Measurements from ENCODE around the gene TFDP2. TPM values are rescaled to one million over a fixed set of nuclear protein-coding genes. Genes with fewer than 3 reads are reported as not detected.

The TFDP2 gene
- total and polyA plus RNA-seq, 9 of the 15 experiments (the other 6 are each of a cell fraction or from before 2014, with no cell fraction given) = 95.6 to 179 (median 126) TPM

DNA sequence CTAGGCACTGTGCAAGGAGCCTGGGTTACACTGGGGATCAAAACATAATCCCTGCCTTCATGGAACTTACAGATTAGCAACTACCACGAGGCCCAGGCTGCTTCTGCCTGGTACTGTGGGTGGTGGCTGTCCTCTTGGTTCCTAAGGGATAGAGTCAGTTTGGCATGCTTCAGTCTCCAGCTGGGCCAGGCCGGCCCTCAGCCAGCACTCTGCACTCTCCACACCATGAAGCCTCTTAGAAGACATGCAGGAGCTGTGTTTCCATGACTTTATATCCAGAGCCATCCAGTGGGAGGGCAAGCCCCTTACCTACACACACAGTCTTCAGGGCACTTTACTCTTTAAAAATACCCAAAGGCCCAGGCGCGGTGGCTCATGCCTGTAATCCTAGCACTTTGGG lies 218.5 kb downstream of the TFDP2 start:
- H3K9me3 ChIP-seq (replicated peaks; ENCODE audit: control insufficient read depth, insufficient read depth, low read depth, low read length) = no peaks in the 10 kb centered on the region
- peaks cover 24% of the 10 kb centered on the region; the same call in 2 of the 3 replicates for H3K36me3 ChIP-seq (ENCODE audit: control insufficient read depth, insufficient read depth, low read length)
- no TSS peak for BruUV-seq (replicated peaks)
- no peaks in the 10 kb centered on the region for H3K79me2 ChIP-seq (ENCODE audit: control insufficient read depth, insufficient read depth, low read length)
- H3K27ac ChIP-seq (ENCODE audit: extremely low read depth, low read depth, low read length) = no peak overlapping the region
- H3K9ac ChIP-seq (ENCODE audit: insufficient read depth in 1 of 2, low read depth in 2 of 2, low read length in 2 of 2) = no peak overlapping the region
- H3K9me1 ChIP-seq (ENCODE audit: control insufficient read depth, insufficient read depth, low read length) = no peaks in the 10 kb centered on the region
- H3K4me3 ChIP-seq = no peak overlapping the region
- CTCF ChIA-PET (ENCODE audit: low intra/inter-chr PET ratio) = no interaction called here
- H3K4me1 ChIP-seq (replicated peaks in 1 of 2; ENCODE audit: control insufficient read depth in 2 of 2, insufficient read depth in 2 of 2, low read length in 2 of 2) = no peaks in the 10 kb centered on the region
- FAIRE-seq (no peak), ATAC-seq (no peak), DNase-seq (ENCODE audit: extremely low read depth in 1 of 4, low spot score in 3 of 4) (no peak)
- no peak overlapping the region for H3K4me2 ChIP-seq (ENCODE audit: insufficient read depth, low read length)
- intact Hi-C loops (cut with micrococcal nuclease) = no loop called here
- WGBS (ENCODE audit: insufficient coverage, low coverage, missing lambda C conversion rate) = 79% methylated on average over 4 of the region's 4 CpGs
- POLR2A ChIA-PET = no interaction called here
- H4K20me1 ChIP-seq (replicated peaks; ENCODE audit: control insufficient read depth, insufficient read depth, low read length) = no peaks in the 10 kb centered on the region
- in situ Hi-C loops (cut with MboI) = no loop called here
- no peak for TF ChIP-seq ZNF668 (CRISPR knock-in tag; IDR thresholded peaks at IDR 0.05)
- TF ChIP-seq ZBTB11 (CRISPR knock-in tag; IDR thresholded peaks at IDR 0.05) = no peak
- no peak overlapping the region for H2AFZ ChIP-seq (ENCODE audit: low read depth, low read length)
- no peaks in the 10 kb centered on the region for H3K27me3 ChIP-seq (ENCODE audit: control insufficient read depth in 2 of 2, insufficient read depth in 2 of 2, low read length in 2 of 2)

Measured in K562 (cell line).